ENCODE results near the gene TBX10.
"Not testable (repeated sequence)": the region's sequence is repeated elsewhere in the genome, so short reads cannot be mapped to it uniquely, and the experiment has no call there.

DNA sequence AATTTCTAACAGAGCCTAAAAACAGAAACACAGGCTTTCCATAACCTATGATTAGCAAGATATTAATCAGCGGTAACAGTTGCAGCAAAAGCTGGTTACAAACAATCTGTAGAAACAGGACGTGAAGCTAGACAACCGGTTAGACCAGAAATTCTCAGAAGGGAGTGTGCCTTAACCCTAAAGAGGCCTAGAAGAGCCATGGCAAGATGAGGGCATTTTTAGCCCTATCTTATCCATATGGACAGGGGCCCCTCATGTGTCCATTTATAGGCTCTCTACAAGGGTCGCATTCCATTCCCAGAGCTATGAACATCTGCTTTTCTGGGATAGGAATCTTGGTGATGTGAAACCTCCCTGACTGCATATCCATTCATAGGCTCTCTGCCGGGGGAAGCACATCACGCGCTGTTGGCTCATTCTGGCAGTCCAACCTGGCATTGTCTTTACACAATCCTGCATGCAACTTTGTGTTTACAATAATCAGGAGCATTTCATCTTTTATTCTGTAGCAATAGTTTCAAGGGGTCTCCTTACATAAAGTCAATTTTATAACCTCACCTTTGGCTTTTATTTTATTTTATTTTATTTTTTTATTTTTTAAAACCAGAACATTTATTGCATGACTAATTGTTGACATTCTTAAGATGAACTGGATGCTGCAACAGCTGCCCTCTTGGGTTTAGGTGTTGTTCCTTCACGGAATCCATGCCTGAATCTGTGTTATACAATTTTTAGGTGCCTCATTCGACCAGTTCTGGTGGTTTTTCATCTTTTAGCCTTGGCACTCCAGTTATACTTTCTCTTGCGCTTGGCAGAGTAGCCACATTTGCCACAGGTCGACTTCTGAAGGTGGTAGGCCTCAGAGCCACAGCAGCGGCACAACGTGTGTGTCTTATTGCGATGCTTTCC lies 42.8 kb upstream of the TBX10 start:
- TF ChIP-seq, protein P1, sequence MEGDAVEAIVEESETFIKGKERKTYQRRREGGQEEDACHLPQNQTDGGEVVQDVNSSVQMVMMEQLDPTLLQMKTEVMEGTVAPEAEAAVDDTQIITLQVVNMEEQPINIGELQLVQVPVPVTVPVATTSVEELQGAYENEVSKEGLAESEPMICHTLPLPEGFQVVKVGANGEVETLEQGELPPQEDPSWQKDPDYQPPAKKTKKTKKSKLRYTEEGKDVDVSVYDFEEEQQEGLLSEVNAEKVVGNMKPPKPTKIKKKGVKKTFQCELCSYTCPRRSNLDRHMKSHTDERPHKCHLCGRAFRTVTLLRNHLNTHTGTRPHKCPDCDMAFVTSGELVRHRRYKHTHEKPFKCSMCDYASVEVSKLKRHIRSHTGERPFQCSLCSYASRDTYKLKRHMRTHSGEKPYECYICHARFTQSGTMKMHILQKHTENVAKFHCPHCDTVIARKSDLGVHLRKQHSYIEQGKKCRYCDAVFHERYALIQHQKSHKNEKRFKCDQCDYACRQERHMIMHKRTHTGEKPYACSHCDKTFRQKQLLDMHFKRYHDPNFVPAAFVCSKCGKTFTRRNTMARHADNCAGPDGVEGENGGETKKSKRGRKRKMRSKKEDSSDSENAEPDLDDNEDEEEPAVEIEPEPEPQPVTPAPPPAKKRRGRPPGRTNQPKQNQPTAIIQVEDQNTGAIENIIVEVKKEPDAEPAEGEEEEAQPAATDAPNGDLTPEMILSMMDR (IDR thresholded peaks at IDR 0.05), result not testable (repeated sequence)
- TF ChIP-seq EP300 (IDR thresholded peaks at IDR 0.05), result not testable (repeated sequence)
